ENCODE data around the gene ANO1. TPM values are rescaled to one million over a fixed set of nuclear protein-coding genes. Genes with fewer than 3 reads are reported as not detected.
"Not testable (repeated sequence)": the region's sequence is repeated elsewhere in the genome, so short reads cannot be mapped to it uniquely, and the experiment has no call there.

ANO1 gene
- polyA plus RNA-seq, 3 donors, result 12.5 to 14.7 (median 12.7) TPM

DNA sequence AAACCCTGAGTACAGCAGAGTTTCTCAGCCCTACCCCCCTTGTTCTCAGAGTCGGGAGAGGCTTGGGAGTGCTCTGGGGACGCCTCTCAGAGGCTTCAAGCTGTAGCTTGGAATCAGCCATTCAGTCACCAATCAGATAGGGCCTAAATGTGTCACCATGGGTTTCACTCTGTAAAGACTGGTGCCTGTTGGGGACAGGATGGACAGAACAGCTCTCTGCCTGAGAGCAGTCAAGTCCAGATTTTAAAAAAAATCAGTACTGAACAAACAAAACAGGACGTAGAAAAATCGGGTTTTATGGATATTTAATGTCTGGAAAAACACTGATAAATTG is 126.3 kb downstream of the ANO1 start:
- no peak for DNase-seq (ENCODE audit: low read depth in 3 of 3, low spot score in 2 of 3)

DNA sequence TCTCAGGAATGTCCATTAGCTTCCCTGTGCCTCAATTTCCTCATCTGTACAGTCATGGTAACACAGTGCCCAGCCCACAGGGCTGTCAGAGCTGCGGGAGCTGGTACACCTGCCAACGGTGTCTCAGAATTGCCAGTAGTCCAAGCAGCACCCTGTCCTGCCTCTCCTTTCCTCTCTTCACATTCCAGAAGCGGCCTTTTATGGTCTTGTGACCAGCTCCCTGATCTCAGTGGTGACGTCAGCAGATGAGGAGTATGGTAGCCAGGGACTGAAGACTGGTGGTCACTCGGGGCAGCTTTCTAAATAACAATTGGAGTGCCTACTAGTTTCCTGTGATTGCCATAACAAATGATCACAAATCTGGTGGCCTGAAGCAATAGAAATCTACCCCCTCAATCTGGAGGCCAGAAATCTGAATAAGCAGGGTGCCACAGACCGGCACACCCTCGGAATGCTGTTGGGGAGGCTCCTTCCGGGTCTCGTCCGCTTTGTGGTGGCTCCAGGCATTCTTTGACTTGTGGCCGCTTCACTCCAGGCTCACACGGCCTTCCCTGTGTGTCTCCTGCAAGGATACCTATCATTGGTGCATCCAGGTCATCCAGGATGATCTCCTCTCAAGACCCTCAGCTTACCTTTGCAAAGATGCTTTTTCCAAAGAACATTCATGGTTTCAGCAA is 127.1 kb downstream of the ANO1 start:
- DNase-seq (ENCODE audit: low read depth in 3 of 3, low spot score in 2 of 3), result no peak

DNA sequence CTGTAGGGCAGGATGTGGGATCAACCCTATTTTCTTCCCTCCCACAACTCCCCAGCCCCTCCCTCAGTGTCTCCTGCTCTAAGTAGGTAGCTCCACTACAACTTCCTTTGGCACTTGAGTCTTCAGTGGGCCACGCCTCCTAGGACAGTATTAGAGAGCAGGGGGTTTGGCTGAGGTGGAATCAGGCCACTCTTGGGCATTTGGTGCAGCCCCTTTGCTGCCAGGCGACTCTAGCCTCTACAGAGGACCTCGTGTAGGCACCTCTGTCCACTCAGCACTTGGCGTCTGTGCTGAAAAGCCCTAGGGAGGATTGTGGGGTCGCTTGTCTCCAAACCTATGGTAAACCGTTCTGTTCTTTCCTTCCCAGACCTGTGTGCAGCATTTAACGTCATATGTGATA is 127.6 kb downstream of the ANO1 start:
- no peak for DNase-seq (ENCODE audit: low read depth in 3 of 3, low spot score in 2 of 3)

DNA sequence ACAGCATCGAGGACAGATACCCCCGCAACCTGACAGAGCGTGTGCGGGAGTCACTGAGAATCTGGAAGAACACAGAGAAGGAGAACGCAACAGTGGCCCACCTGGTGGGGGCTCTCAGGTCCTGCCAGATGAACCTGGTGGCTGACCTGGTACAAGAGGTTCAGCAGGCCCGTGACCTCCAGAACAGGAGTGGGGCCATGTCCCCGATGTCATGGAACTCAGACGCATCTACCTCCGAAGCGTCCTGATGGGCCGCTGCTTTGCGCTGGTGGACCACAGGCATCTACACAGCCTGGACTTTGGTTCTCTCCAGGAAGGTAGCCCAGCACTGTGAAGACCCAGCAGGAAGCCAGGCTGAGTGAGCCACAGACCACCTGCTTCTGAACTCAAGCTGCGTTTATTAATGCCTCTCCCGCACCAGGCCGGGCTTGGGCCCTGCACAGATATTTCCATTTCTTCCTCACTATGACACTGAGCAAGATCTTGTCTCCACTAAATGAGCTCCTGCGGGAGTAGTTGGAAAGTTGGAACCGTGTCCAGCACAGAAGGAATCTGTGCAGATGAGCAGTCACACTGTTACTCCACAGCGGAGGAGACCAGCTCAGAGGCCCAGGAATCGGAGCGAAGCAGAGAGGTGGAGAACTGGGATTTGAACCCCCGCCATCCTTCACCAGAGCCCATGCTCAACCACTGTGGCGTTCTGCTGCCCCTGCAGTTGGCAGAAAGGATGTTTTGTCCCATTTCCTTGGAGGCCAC is 128.3 kb downstream of the ANO1 start:
- no peak for DNase-seq (ENCODE audit: low read depth in 3 of 3, low spot score in 2 of 3)

DNA sequence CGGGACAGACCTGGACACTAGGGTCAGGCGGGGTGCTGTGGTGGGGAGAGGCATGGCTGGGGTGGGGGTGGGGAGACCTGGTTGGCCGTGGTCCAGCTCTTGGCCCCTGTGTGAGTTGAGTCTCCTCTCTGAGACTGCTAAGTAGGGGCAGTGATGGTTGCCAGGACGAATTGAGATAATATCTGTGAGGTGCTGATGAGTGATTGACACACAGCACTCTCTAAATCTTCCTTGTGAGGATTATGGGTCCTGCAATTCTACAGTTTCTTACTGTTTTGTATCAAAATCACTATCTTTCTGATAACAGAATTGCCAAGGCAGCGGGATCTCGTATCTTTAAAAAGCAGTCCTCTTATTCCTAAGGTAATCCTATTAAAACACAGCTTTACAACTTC is 128.9 kb downstream of the ANO1 start:
- no peak for DNase-seq (ENCODE audit: low read depth in 3 of 3, low spot score in 2 of 3)

DNA sequence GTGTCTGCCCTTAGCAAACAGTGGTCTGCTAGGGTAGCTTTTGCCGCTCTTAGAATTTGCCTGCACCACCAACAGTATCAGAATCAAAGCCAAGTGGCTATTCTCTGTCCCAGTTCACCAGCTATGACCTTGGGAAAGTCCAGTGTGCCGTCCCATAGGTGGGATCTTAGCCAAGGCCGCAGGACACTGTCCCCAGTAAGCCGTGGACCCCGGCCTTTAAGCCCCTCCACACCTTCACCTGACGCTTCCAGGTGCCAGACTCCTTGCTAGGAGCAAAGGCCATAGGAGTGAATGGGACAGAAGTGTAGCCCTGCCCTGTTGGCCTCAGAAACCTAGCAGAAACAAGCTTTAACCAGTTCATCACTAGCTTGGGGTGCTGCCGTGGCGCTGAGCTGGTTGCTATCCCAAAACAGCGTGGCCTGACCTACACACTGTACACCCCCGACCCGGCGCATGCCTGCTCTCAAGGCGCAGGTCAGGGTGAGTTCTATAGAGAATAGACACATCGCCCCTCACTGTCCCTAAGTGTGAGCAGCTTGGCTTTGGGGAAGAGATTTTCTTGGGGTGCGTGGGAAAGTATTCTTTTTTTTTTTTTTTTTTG is 129.5 kb downstream of the ANO1 start:
- no peak for DNase-seq (ENCODE audit: low read depth in 3 of 3, low spot score in 2 of 3)

DNA sequence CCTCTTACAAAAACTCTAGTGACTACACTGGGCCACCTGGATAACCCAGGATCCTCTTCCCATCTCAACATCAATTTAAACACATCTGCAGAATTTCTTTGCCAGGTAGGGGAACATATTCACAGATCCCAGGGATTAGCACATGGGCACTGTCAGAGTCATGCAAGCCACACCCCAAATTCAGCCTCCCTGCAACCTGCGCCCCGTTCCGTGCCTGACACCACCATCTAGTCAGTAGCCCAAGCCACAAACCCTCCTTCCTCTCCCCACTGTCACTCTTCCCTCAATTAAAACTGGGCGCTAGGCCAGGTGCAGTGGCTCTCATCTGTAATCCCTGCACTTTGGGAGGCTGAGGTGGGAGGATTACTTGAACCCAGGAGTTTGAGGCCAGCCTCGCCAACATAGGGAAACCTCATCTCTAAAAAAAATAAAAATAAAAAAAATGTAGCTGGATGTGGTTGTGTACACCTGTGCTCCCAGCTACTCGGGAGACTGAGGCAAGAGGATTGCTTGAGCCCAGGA is 131.3 kb downstream of the ANO1 start:
- no peak for DNase-seq (ENCODE audit: low read depth in 3 of 3, low spot score in 2 of 3)

DNA sequence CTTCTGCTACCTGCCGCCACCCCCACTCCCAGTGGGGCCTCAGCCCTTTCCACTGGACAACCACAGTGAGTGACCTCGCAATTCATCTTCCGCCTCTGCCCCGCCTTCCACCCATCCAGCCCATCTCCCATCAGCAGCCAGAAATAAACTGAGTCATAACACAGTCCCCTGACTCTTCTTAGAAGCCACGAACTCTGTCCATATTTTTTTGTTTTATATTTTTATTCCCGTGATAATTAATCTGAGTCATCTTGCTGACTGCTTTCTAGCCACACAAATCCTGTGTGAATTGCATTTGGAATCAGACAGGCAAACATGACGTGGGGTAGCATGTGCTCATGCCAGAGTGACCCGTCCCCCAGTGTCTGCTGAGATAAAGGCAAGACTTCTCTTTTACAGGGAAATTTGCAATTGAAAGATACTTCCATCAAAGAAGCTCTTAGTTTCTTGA is 132.0 kb downstream of the ANO1 start:
- DNase-seq (ENCODE audit: low read depth in 3 of 3, low spot score in 2 of 3), result no peak

DNA sequence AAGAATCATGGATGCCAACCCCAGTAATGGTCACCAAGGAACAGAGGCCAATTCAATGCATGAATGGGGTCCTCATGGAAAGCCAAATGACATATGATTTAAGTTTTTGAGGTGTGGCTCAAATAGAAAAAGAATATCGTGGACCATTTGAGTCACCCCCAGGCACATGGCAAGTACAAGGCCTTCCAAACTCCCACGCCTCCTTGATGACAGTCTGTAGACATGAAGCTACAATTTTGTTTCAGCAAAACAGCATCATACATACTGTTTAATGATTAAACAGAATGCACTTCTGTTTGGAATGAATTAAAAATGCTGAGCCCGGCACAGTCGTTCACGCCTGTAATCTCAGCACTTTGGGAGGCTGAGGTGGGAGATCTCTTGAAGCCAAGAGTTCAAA is 132.4 kb downstream of the ANO1 start:
- no peak for DNase-seq (ENCODE audit: low read depth in 3 of 3, low spot score in 2 of 3)

DNA sequence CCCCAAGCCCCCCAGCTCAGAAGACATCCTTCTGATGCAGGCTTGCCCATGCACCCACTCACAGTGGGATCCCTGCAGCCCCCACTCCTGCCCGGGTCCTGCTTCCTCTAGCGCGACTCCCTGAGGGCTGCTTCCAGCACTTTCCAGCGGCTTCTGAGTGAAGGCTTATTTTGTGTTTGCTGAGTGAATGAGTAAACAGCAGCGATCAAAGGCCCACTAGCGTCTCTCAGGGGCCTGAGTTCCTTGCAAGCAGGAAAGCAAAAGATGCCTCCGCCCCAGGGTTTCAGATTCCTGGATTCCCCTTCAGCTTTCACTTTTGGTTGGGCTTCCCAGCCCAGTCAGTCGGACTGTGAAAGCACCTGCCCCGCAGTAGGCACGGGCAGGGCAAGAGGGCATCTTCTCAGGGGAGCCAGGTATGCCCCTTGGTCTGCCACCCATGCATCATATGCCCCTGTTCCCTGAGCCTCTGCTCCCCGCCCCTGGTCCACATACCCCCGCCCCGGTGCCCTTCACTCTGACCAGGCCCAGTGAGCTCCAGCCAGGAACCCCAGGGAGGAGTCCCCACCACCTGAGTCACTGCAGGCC is 134.2 kb downstream of the ANO1 start:
- DNase-seq (ENCODE audit: low read depth in 3 of 3, low spot score in 2 of 3), result no peak

DNA sequence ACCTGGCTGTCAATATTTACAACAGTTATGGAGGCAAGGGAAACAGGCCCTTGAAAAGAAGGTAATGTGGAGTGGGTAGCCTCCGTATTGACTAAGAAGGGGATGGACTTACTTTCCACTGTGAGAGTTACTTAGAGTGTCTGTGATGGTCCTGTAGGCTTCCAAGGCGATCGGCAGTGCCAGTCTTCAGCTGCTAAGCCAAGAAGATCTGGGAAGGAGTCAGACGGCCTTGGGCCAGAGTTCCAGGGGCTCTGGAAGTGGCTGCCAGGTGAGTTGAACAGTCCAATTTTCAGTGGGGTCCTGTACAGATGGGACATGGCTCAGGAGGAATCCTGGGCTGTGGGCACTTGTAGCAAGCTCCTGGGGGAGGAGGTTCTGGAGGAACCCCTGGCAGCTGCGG is 139.3 kb downstream of the ANO1 start:
- DNase-seq (ENCODE audit: low read depth in 3 of 3, low spot score in 2 of 3), result not testable (repeated sequence)

DNA sequence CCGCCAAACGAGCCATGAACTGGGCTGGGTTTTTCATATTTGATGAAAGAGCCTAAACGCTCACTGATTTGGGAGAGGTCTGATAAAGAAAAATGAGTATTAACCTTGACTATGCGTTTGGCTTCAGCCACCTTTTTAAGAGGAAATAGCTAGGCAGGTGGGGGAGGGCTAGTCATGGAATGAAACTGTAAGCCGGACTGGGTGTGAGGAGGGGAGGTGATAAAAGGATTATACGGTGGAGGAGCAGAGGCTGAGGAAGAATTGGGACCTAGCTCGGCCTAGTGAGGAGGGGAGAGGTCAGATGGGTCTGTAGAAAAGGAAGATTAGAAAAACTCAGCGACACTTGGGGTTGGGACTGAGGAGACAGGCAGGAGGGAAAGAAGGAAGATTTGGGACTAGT is 140.0 kb downstream of the ANO1 start:
- not testable (repeated sequence) for DNase-seq (ENCODE audit: low read depth in 3 of 3, low spot score in 2 of 3)

DNA sequence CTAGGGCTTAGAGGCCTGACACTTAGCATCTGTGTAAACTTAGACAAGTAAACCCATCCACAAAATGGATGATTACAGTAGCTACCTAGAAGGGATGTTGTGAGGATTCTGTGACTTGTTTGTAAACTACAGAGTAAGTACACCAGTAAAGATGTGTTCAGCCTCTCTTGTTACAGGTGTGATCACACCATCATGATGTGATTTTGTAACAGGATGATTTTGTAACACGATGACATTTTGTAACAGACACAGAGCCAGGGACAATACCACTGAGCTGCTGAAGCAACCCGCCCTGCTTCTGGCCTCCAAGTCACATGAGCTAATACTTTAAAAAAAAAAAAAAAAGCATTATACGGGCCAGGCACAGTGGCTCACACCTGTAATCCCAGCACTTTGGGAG is 142.0 kb downstream of the ANO1 start:
- no peak for DNase-seq (ENCODE audit: low read depth in 3 of 3, low spot score in 2 of 3)

DNA sequence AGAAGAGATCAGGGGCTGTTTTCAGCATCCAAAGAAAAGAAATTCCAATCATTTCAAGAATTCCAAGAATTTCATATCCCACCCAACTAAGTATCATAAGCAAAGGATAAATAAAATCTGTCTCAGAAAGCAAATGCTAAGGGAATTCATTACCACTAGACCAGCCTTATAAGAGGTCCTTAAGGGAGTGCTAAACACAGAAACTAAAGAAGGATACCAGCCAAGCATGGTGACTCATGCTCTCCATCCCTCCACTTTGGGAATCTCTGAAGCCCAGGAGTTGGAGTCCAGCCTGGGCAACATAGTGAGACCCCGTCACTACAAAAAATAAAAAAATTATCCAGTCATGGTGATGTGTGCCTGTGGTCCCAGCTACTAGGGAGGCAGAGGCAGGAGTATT is 142.8 kb downstream of the ANO1 start:
- DNase-seq (ENCODE audit: low read depth in 3 of 3, low spot score in 2 of 3), result no peak

DNA sequence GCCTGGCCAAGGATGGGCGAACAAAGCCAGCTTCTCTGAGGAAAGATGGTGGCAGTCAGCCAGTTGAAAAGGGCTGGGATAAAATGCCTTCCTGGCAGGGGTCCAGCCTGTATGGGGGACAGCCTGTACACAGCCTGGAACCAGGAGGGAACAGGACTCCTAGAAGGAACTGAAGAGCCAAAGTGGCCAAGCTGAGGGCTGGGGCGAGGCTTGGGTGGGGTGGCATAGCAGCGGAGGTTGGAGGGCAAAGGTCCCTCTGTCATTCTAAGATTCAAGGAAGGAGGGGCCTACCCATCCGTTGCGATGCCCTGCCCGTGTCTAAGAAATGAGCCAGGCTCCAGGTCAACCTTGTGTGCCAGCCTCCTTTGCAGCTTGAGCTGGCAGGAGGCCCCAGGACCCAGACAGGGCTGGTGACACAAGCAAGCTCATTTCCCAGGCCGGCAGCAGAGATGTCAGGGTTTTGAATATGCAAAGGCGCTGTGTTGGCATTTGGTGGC is 147.6 kb downstream of the ANO1 start:
- DNase-seq (ENCODE audit: low read depth in 3 of 3, low spot score in 2 of 3), result no peak

DNA sequence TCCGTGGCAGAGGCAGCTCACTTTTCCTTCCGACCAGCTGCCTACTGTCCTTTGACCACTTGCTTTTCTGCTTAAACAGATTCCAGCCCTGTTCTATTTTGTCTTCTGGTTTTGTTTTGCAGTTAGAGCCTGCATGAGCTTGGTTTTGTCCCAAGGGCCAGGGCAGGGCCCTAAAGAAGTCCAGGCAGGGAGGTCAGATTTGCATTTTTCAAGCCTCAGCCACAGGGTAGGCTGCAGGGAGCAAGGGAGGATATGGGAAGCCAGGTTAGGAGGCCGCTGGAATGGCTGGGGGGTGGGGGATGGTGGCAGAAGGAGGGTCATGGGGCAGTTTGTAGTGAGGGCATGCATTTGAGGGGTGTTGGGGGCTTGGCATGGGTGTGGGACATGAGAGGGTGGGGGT is 148.1 kb downstream of the ANO1 start:
- no peak for DNase-seq (ENCODE audit: low read depth in 3 of 3, low spot score in 2 of 3)

DNA sequence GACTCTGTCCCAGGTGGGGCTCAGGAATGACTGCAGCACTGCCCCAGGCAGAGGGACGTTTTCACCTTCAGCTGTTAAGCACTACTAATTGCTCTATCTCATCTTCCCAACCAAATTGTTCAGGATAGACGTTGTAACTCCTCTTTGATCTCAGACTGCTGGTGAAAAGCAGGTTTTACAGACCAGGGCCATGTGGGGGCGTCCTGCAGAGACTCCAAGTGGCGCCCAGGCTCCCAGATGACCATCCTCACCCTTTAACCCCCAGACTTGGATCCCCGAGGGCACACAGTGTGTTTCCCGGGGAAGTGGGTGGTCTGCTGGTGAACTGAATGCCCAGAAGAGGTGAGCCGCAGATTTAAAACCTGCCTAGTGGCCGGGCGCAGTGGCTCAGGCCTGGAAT is 148.8 kb downstream of the ANO1 start:
- no peak for DNase-seq (ENCODE audit: low read depth in 3 of 3, low spot score in 2 of 3)

DNA sequence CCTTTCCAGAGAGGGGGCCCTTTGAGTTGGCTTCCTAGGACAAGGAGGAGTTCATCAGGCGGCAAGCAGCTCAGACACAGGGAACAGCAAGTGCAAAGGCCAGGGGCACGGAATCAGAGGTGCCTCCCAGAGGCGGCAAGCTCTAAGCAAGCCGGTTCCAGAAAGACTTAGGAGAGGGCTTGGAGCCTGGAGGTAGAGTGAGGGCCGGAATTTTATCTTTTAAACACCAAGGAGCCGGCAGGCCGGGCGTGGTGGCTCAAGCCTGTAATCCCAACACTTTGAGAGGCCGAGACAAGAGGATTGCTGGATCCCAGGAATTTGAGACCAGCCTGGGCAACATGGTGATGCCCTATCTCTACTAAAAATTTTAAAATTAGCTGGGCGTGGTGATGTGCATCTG is 151.6 kb downstream of the ANO1 start:
- DNase-seq (ENCODE audit: low read depth in 3 of 3, low spot score in 2 of 3), result no peak

DNA sequence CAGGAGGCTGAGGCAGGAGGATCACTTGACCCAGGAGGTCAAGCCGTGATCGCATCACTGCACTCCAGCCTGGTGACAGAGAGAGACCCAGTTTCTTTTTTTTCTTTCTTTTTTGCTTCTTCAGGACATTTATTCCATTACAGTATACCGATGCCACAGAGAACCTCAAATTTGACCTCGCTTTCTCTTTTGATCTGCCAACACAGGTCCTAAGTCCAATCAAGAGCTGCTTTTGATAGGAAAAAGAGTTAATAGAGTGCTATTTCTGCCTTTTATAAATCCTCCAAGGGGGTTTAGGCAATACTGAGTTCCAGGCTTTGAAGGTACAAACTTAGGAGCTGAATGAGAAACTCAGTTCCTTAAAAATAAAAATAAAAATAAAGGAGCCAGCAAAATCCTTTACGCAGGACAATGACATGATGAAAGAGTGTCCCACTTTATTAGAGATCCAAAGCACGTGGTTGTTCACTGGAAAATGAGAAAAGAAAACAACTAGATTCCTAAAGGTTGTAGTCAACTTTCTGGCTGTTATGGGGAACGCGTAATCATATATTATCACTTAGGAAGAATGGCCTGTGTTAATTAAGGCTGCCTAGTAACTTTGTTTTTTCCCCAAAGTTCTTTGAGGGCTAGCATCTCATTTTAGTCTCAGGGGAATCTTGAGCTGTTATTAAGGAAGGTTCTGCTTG is 152.2 kb downstream of the ANO1 start:
- no peak for DNase-seq (ENCODE audit: low read depth in 3 of 3, low spot score in 2 of 3)

DNA sequence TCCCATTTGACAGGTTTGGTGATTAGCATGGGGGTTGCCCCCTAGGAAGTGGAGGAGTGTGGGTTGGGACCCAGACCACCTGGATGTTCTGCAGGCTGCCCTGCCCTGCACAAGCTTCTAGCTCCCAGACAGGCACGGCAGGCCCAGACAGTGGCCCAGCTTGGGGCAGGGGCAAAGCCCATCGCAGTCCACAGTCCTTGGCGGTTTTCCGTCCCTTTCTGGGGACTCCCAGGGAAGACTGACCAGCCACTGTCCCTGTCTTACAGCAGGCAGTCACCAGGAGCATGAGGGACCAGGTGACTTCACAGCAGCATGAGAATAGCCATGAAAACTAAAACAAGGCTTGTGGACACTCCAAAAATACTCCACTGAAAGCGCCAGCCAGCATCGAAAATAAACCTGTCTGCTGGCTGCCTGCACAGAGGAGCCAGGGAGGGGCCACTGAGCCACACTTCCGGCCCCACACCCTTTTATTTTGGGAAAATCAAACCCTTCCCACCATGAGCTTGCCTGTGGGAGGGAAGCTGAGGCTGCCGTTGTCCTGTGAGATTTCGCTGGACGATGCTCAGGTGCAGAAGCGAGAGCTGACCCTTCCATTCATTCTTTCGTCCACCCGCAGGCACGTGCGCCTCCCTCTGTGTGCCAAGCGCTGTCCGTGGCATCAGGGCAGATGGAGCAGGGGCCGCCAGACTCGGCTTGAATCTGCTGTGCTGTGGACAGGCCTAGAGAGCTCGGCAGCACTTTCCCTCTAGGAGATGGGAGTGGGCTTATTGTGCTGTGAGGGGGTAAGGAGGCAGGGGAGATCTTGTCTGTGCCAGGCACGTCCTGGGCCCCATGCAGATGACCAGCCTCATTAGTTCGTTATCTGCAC is 153.0 kb downstream of the ANO1 start:
- DNase-seq (ENCODE audit: low read depth in 3 of 3, low spot score in 2 of 3), result no peak

Data from right renal cortex interstitium (tissue), 3 donors.